ENCODE data around the gene NKAIN1.
A peak's percentile ranks its signal among the peaks of the same experiment; 100 is the strongest.

The NKAIN1 gene

DNA sequence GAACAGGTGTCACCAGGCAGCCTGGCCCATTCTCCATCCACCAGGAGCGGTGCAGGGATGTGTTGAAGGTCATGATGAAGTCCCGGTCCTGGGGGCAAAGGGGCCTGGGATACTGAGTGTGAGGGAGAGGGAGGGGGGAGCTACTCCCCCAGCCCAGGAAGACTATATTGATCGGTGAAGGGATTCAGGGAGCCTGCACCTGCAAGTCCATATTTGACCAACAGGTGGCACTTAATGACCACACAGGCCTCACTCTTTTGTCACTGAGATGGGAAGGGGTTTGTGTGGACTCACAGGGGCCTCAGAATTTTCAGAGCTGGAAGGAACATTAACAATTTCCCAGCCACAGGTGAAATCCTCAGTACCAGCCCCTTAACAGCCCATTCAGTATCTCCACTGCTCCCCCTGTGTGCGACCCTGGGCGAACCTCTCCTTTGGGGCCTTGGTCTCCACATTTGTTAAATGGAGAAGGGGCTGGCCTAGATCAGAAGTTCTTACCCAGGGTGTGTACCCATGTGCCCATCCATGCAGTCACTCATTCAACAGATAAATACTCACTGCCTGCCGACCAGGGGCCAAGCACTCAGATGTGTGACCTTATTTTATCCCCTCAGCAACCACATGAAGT, 55.6 kb downstream of the NKAIN1 start (continued):
- TF ChIP-seq ZNF391 (tag by site-specific recombination; IDR thresholded peaks at IDR 0.05; ENCODE audit: borderline replicate concordance, low read depth) (no peak), ZNF837 (tag by site-specific recombination; IDR thresholded peaks at IDR 0.05) (no peak), ZNF549 (tag by site-specific recombination; IDR thresholded peaks at IDR 0.05) (no peak), ZNF146 (tag by site-specific recombination; IDR thresholded peaks at IDR 0.05) (no peak), SCRT2 (tag by site-specific recombination; IDR thresholded peaks at IDR 0.05) (peak; percentile 53), ZNF354C (tag by site-specific recombination; IDR thresholded peaks at IDR 0.05; ENCODE audit: borderline replicate concordance, low read depth) (no peak), ZNF660 (tag by site-specific recombination; IDR thresholded peaks at IDR 0.05) (0 out of 2 replicates have a peak, but pooled peaks have one; percentile 20), SALL2 (tag by site-specific recombination; IDR thresholded peaks at IDR 0.05; ENCODE audit: borderline replicate concordance) (no peak), ZNF114 (tag by site-specific recombination; IDR thresholded peaks at IDR 0.05) (no peak), ZNF560 (tag by site-specific recombination; IDR thresholded peaks at IDR 0.05; ENCODE audit: borderline replicate concordance) (no peak), KLF16 (tag by site-specific recombination; IDR thresholded peaks at IDR 0.05) (no peak), ZBTB7A (tag by site-specific recombination; IDR thresholded peaks at IDR 0.05; ENCODE audit: low read depth) (no peak)
- TF ChIP-seq, protein P1, sequence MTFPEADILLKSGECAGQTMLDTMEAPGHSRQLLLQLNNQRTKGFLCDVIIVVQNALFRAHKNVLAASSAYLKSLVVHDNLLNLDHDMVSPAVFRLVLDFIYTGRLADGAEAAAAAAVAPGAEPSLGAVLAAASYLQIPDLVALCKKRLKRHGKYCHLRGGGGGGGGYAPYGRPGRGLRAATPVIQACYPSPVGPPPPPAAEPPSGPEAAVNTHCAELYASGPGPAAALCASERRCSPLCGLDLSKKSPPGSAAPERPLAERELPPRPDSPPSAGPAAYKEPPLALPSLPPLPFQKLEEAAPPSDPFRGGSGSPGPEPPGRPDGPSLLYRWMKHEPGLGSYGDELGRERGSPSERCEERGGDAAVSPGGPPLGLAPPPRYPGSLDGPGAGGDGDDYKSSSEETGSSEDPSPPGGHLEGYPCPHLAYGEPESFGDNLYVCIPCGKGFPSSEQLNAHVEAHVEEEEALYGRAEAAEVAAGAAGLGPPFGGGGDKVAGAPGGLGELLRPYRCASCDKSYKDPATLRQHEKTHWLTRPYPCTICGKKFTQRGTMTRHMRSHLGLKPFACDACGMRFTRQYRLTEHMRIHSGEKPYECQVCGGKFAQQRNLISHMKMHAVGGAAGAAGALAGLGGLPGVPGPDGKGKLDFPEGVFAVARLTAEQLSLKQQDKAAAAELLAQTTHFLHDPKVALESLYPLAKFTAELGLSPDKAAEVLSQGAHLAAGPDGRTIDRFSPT (tag by site-specific recombination; IDR thresholded peaks at IDR 0.05): no peak
- TF ChIP-seq, protein P2, sequence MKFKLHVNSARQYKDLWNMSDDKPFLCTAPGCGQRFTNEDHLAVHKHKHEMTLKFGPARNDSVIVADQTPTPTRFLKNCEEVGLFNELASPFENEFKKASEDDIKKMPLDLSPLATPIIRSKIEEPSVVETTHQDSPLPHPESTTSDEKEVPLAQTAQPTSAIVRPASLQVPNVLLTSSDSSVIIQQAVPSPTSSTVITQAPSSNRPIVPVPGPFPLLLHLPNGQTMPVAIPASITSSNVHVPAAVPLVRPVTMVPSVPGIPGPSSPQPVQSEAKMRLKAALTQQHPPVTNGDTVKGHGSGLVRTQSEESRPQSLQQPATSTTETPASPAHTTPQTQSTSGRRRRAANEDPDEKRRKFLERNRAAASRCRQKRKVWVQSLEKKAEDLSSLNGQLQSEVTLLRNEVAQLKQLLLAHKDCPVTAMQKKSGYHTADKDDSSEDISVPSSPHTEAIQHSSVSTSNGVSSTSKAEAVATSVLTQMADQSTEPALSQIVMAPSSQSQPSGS (tag by site-specific recombination; IDR thresholded peaks at IDR 0.05; ENCODE audit: low read depth): no peak
- TF ChIP-seq, protein P3, sequence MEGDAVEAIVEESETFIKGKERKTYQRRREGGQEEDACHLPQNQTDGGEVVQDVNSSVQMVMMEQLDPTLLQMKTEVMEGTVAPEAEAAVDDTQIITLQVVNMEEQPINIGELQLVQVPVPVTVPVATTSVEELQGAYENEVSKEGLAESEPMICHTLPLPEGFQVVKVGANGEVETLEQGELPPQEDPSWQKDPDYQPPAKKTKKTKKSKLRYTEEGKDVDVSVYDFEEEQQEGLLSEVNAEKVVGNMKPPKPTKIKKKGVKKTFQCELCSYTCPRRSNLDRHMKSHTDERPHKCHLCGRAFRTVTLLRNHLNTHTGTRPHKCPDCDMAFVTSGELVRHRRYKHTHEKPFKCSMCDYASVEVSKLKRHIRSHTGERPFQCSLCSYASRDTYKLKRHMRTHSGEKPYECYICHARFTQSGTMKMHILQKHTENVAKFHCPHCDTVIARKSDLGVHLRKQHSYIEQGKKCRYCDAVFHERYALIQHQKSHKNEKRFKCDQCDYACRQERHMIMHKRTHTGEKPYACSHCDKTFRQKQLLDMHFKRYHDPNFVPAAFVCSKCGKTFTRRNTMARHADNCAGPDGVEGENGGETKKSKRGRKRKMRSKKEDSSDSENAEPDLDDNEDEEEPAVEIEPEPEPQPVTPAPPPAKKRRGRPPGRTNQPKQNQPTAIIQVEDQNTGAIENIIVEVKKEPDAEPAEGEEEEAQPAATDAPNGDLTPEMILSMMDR (tag by site-specific recombination; IDR thresholded peaks at IDR 0.05): peak; percentile 45; the same call in 1 of the 2 replicates
- TF ChIP-seq, protein P4, sequence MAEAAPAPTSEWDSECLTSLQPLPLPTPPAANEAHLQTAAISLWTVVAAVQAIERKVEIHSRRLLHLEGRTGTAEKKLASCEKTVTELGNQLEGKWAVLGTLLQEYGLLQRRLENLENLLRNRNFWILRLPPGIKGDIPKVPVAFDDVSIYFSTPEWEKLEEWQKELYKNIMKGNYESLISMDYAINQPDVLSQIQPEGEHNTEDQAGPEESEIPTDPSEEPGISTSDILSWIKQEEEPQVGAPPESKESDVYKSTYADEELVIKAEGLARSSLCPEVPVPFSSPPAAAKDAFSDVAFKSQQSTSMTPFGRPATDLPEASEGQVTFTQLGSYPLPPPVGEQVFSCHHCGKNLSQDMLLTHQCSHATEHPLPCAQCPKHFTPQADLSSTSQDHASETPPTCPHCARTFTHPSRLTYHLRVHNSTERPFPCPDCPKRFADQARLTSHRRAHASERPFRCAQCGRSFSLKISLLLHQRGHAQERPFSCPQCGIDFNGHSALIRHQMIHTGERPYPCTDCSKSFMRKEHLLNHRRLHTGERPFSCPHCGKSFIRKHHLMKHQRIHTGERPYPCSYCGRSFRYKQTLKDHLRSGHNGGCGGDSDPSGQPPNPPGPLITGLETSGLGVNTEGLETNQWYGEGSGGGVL (tag by site-specific recombination; IDR thresholded peaks at IDR 0.05): no peak

DNA sequence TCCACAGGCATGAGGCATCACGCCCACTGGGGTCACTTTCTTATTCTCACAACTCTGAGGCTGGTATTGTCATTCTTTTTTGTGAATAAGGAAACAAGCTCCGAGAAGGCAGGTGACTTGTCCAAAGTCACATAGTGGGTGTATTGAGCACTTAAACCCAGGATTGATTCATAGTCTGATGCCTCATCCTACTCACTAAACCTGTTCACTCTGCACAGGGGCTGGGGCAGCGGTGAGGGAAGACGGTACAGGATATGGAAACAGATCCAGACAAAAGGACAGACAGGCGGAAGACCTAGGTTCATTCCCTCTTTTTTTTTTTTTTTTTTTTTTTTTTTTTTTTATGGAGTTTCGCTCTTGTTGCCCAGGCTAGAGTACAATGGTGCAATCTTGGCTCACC, 56.6 kb downstream of the NKAIN1 start:
- no peaks in the 10 kb centered on the region for H3K36me3 ChIP-seq (ENCODE audit: control insufficient read depth in 2 of 2, insufficient read depth in 1 of 2, low read length in 2 of 2)
- POLR2A ChIA-PET: no interaction called here
- H3K4me1 ChIP-seq (ENCODE audit: control insufficient read depth, insufficient read depth, low read length): no peaks in the 10 kb centered on the region
- CTCF ChIA-PET: interaction anchor here (0.6 to 6.1 kb wide), 26 partner anchors 9 to 367 kb away, joined by 3 to 119 read pairs (median 6); partner anchors contain the start of genes SNRNP40 and ZCCHC17
- no peak overlapping the region for H3K4me3 ChIP-seq (ENCODE audit: low read depth, low read length)
- no peak overlapping the region for H3K27ac ChIP-seq (ENCODE audit: extremely low read depth, low read depth, low read length)
- H3K9me3 ChIP-seq (ENCODE audit: control insufficient read depth, insufficient read depth, low read depth, low read length): no peaks in the 10 kb centered on the region
- TF ChIP-seq ZNF843 (tag by site-specific recombination; IDR thresholded peaks at IDR 0.05) (no peak), ZNF792 (tag by site-specific recombination; IDR thresholded peaks at IDR 0.05) (no peak), ZFHX2 (tag by site-specific recombination; conservative IDR thresholded peaks at IDR 0.05) (no peak), FEZF1 (tag by site-specific recombination; IDR thresholded peaks at IDR 0.05) (no peak), ZNF302 (tag by site-specific recombination; IDR thresholded peaks at IDR 0.05; ENCODE audit: low read depth) (no peak), ZNF549 (tag by site-specific recombination; IDR thresholded peaks at IDR 0.05) (no peak), ZNF76 (tag by site-specific recombination; IDR thresholded peaks at IDR 0.05; ENCODE audit: borderline replicate concordance, low read depth) (no peak)
- TF ChIP-seq, protein P5, sequence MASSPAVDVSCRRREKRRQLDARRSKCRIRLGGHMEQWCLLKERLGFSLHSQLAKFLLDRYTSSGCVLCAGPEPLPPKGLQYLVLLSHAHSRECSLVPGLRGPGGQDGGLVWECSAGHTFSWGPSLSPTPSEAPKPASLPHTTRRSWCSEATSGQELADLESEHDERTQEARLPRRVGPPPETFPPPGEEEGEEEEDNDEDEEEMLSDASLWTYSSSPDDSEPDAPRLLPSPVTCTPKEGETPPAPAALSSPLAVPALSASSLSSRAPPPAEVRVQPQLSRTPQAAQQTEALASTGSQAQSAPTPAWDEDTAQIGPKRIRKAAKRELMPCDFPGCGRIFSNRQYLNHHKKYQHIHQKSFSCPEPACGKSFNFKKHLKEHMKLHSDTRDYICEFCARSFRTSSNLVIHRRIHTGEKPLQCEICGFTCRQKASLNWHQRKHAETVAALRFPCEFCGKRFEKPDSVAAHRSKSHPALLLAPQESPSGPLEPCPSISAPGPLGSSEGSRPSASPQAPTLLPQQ (tag by site-specific recombination; IDR thresholded peaks at IDR 0.05): no peak
- TF ChIP-seq, protein P6, sequence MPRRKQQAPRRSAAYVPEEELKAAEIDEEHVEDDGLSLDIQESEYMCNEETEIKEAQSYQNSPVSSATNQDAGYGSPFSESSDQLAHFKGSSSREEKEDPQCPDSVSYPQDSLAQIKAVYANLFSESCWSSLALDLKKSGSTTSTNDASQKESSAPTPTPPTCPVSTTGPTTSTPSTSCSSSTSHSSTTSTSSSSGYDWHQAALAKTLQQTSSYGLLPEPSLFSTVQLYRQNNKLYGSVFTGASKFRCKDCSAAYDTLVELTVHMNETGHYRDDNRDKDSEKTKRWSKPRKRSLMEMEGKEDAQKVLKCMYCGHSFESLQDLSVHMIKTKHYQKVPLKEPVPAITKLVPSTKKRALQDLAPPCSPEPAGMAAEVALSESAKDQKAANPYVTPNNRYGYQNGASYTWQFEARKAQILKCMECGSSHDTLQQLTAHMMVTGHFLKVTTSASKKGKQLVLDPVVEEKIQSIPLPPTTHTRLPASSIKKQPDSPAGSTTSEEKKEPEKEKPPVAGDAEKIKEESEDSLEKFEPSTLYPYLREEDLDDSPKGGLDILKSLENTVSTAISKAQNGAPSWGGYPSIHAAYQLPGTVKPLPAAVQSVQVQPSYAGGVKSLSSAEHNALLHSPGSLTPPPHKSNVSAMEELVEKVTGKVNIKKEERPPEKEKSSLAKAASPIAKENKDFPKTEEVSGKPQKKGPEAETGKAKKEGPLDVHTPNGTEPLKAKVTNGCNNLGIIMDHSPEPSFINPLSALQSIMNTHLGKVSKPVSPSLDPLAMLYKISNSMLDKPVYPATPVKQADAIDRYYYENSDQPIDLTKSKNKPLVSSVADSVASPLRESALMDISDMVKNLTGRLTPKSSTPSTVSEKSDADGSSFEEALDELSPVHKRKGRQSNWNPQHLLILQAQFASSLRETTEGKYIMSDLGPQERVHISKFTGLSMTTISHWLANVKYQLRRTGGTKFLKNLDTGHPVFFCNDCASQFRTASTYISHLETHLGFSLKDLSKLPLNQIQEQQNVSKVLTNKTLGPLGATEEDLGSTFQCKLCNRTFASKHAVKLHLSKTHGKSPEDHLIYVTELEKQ (tag by site-specific recombination; IDR thresholded peaks at IDR 0.05; ENCODE audit: borderline replicate concordance): no peak

All from HEK293 (cell line).